H1 (cell line): ENCODE results near the gene BABAM2. TPM values are rescaled to one million over a fixed set of nuclear protein-coding genes. Genes with fewer than 3 reads are reported as not detected.

Experiments
- CTCF ChIA-PET: fragments of 300-600 bp; sonication (Branson Sonifier 250); formaldehyde crosslinking; loops from one replicate; lab custom pipeline; 2021; ENCODE audit not compliant: partially characterized antibody; lab: Charles Lee
- POLR2A ChIA-PET: fragments of 300-600 bp; sonication (Branson Sonifier 250); formaldehyde crosslinking; loops from one replicate; lab custom pipeline; 2021; ENCODE audit warnings: inconsistent platforms; ENCODE audit not compliant: partially characterized antibody; lab: Charles Lee
- DNase-seq, 2 experiments: peaks; one replicate each; pipeline versions ENCODE4 v3.0.0 to v3.0.0-alpha.2; 2010 to 2022; ENCODE audit warnings: low spot score in 2 of 2, low read depth in 1 of 2, mixed read lengths in 1 of 2
- FAIRE-seq: peaks from 2 replicates; lab custom pipeline; 2011; peaks lifted over from hg19 to GRCh38; lab: Jason Lieb, UNC
- H2AFZ ChIP-seq: 2 replicates; pipeline ENCODE4 v1.8.1; 2012; ENCODE audit warnings: low read length, inconsistent platforms
- H2AK5ac ChIP-seq: 2 replicates; pipeline ENCODE4 v1.6.1; 2013; ENCODE audit warnings: low read depth, low read length
- H2BK120ac ChIP-seq: replicated peaks from 2 replicates; pipeline ENCODE3; 2013; ENCODE audit warnings: low read depth, low read length, inconsistent platforms
- H2BK12ac ChIP-seq: 2 replicates; pipeline ENCODE4 v1.6.1; 2013; ENCODE audit warnings: low read depth, low read length
- H2BK15ac ChIP-seq: 2 replicates; pipeline ENCODE4 v1.6.1; 2013; ENCODE audit warnings: low read length
- H2BK20ac ChIP-seq: 2 replicates; pipeline ENCODE4 v1.6.1; 2013; ENCODE audit warnings: low read length
- H2BK5ac ChIP-seq: 2 replicates; pipeline ENCODE4 v1.6.1; 2013; ENCODE audit warnings: low read depth, low read length
- H3K14ac ChIP-seq: 2 replicates; pipeline ENCODE4 v1.6.1; 2013; ENCODE audit warnings: inconsistent platforms; ENCODE audit not compliant: insufficient read length
- H3K18ac ChIP-seq: 2 replicates; pipeline ENCODE4 v1.6.1; 2013; ENCODE audit warnings: low read length; ENCODE audit errors: extremely low read depth
- H3K23ac ChIP-seq: 2 replicates; pipeline ENCODE4 v1.6.1; 2013; ENCODE audit warnings: inconsistent platforms; ENCODE audit not compliant: insufficient read length
- H3K23me2 ChIP-seq: 2 replicates; pipeline ENCODE4 v1.6.1; 2013; ENCODE audit warnings: low read depth, low read length
- H3K27ac ChIP-seq: 2 replicates; pipeline ENCODE4 v1.6.1; 2011; ENCODE audit warnings: low read depth, low read length, inconsistent platforms
- H3K27me3 ChIP-seq, 4 experiments: replicated peaks in 1 of 4; 1 replicate in 1 of 4; 2 replicates in 3 of 4; pipeline versions ENCODE4 v1.6.1 to v1.8.1; 2011 to 2013; ENCODE audit warnings: low read length in 3 of 4, mild to moderate bottlenecking in 3 of 4, inconsistent platforms in 2 of 4, mixed read lengths in 2 of 4, moderate library complexity in 1 of 4; ENCODE audit not compliant: control insufficient read depth in 3 of 4, insufficient read depth in 3 of 4; ENCODE audit errors: extremely low read depth in 1 of 4
- H3K36me3 ChIP-seq, 4 experiments: 2 replicates each; pipeline versions ENCODE4 v1.6.1 to v1.8.1; 2011 to 2013; ENCODE audit warnings: mild to moderate bottlenecking in 4 of 4, low read length in 3 of 4, moderate library complexity in 2 of 4, control low read depth in 1 of 4, inconsistent platforms in 1 of 4; ENCODE audit not compliant: insufficient read depth in 4 of 4, control insufficient read depth in 2 of 4
- H3K4ac ChIP-seq: replicated peaks from 2 replicates; pipeline ENCODE3; 2013; ENCODE audit warnings: low read length, low read depth, mixed read lengths, inconsistent platforms; ENCODE audit not compliant: insufficient read length
- H3K4me1 ChIP-seq, 4 experiments: replicated peaks in 1 of 4; 1 replicate in 1 of 4; 2 replicates in 3 of 4; pipeline versions ENCODE4 v1.6.1 to v1.8.1; 2011 to 2013; ENCODE audit warnings: low read length in 3 of 4, inconsistent platforms in 2 of 4, mixed read lengths in 1 of 4; ENCODE audit not compliant: insufficient read depth in 4 of 4, control insufficient read depth in 3 of 4
- H3K4me2 ChIP-seq, 2 experiments: 2 replicates each; pipeline versions ENCODE4 v1.6.1 to v1.8.1; 2011 to 2013; ENCODE audit warnings: low read depth in 2 of 2, low read length in 2 of 2, control low read depth in 1 of 2, inconsistent platforms in 1 of 2, mild to moderate bottlenecking in 1 of 2; ENCODE audit not compliant: insufficient read depth in 1 of 2
- H3K4me3 ChIP-seq, 4 experiments: fragments of 200-600, 300-600 bp in 1 of 4; sonication (generic), shearing (Covaris generic), sonication (Bioruptor Twin) in 1 of 4; 2 replicates each; pipeline versions ENCODE4 v1.5.1 to v1.8.1; 2011 to 2016; ENCODE audit warnings: low read length in 4 of 4, low read depth in 3 of 4, control low read depth in 2 of 4, inconsistent platforms in 2 of 4, mild to moderate bottlenecking in 2 of 4, mixed read lengths in 1 of 4, moderate library complexity in 1 of 4; ENCODE audit not compliant: insufficient read depth in 2 of 4; ENCODE audit errors: extremely low read depth in 1 of 4
- H3K56ac ChIP-seq: replicated peaks from 2 replicates; pipeline ENCODE3; 2013; ENCODE audit warnings: low read depth, mild to moderate bottlenecking, mixed read lengths, low read length, inconsistent platforms; ENCODE audit not compliant: insufficient read length
- H3K79me1 ChIP-seq: 2 replicates; pipeline ENCODE4 v1.6.1; 2013; ENCODE audit warnings: low read depth, low read length, control low read depth
- H3K79me2 ChIP-seq, 2 experiments: 2 replicates each; pipeline versions ENCODE4 v1.6.1 to v1.8.1; 2012 to 2013; ENCODE audit warnings: low read length in 2 of 2, mild to moderate bottlenecking in 2 of 2, inconsistent platforms in 1 of 2; ENCODE audit not compliant: insufficient read depth in 2 of 2, control insufficient read depth in 1 of 2
- H3K9ac ChIP-seq, 4 experiments: replicated peaks in 1 of 4; 1 replicate in 1 of 4; 2 replicates in 3 of 4; pipeline versions ENCODE4 v1.6.1 to v1.8.1; 2011 to 2013; ENCODE audit warnings: low read depth in 3 of 4, low read length in 3 of 4, control low read depth in 2 of 4, mild to moderate bottlenecking in 2 of 4, moderate library complexity in 2 of 4, inconsistent platforms in 1 of 4; ENCODE audit errors: extremely low read depth in 1 of 4
- H3K9me3 ChIP-seq, 2 experiments: 2 replicates each; pipeline versions ENCODE4 v1.6.1 to v1.8.1; 2012 to 2013; ENCODE audit warnings: mild to moderate bottlenecking in 2 of 2, moderate library complexity in 2 of 2, control low read depth in 1 of 2, inconsistent platforms in 1 of 2, low read depth in 1 of 2, low read length in 1 of 2, mixed read lengths in 1 of 2; ENCODE audit not compliant: insufficient read depth in 2 of 2
- H4K20me1 ChIP-seq, 2 experiments: replicated peaks in 1 of 2; 2 replicates each; pipeline versions ENCODE3 to v1.8.1; 2011 to 2013; ENCODE audit warnings: inconsistent platforms in 2 of 2, low read length in 2 of 2, mild to moderate bottlenecking in 1 of 2; ENCODE audit not compliant: insufficient read depth in 2 of 2, control insufficient read depth in 1 of 2
- H4K5ac ChIP-seq: 2 replicates; pipeline ENCODE4 v1.6.1; 2013; ENCODE audit warnings: low read length, low read depth, mixed read lengths, inconsistent platforms; ENCODE audit not compliant: insufficient read length
- H4K8ac ChIP-seq: 2 replicates; pipeline ENCODE4 v1.8.0; 2013; ENCODE audit warnings: mild to moderate bottlenecking, moderate library complexity, low read length, inconsistent platforms; ENCODE audit not compliant: insufficient read depth; ENCODE audit errors: extremely low read depth
- H4K91ac ChIP-seq: replicated peaks from 2 replicates; pipeline ENCODE3; 2013; ENCODE audit warnings: low read length, mixed read lengths, inconsistent platforms; ENCODE audit not compliant: insufficient read length
- BACH1 ChIP-seq: IDR thresholded peaks from 2 replicates; pipeline ENCODE4 v1.6.1; 2012; ENCODE audit warnings: low read length, improper control_type of control experiment
- CTBP2 ChIP-seq: IDR thresholded peaks from 2 replicates; pipeline ENCODE4 v1.7.0; 2011; ENCODE audit warnings: borderline replicate concordance, mild to moderate bottlenecking, moderate library complexity, mixed read lengths, low read length; ENCODE audit not compliant: insufficient read depth, insufficient read length
- CTCF ChIP-seq, 3 experiments: IDR thresholded peaks; 1 replicate in 2 of 3; 2 replicates in 1 of 3; pipeline versions ENCODE4 v1.5.1 to v1.6.1; 2011; ENCODE audit warnings: low read length in 3 of 3, mild to moderate bottlenecking in 3 of 3, inconsistent platforms in 2 of 3, low read depth in 1 of 3, moderate library complexity in 1 of 3; ENCODE audit not compliant: insufficient read depth in 1 of 3; ENCODE audit errors: control extremely low read depth in 1 of 3
- E2F6 ChIP-seq: IDR thresholded peaks from 2 replicates; pipeline ENCODE4 v1.6.1; 2012; ENCODE audit warnings: inconsistent platforms
- EP300 ChIP-seq, 2 experiments: IDR thresholded peaks; 1 replicate in 1 of 2; 2 replicates in 1 of 2; pipeline ENCODE4 v1.6.1; 2011 to 2012; ENCODE audit warnings: low read depth in 2 of 2, low read length in 2 of 2, mild to moderate bottlenecking in 2 of 2, borderline replicate concordance in 1 of 2, inconsistent platforms in 1 of 2, moderate library complexity in 1 of 2
- MAFK ChIP-seq: IDR thresholded peaks from 2 replicates; pipeline ENCODE4 v1.6.1; 2012; ENCODE audit warnings: low read depth, mild to moderate bottlenecking, improper control_type of control experiment, low read length
- SAP30 ChIP-seq: fragments of 300-600 bp; sonication (generic); IDR thresholded peaks from 2 replicates; pipeline ENCODE4 v1.7.1; 2012; ENCODE audit warnings: low read length, moderate library complexity, mild to moderate bottlenecking, inconsistent platforms; ENCODE audit not compliant: insufficient read depth, insufficient replicate concordance
- SP1 ChIP-seq: IDR thresholded peaks from 2 replicates; pipeline ENCODE4 v1.6.1; 2011; ENCODE audit warnings: low read depth, low read length
- SRF ChIP-seq: IDR thresholded peaks from 2 replicates; pipeline ENCODE4 v1.6.1; 2011; ENCODE audit warnings: mild to moderate bottlenecking, low read depth, low read length, moderate library complexity
- TEAD4 ChIP-seq: IDR thresholded peaks from 2 replicates; pipeline ENCODE4 v1.6.1; 2012; ENCODE audit warnings: low read depth, low read length, inconsistent platforms, mixed read lengths
- YY1 ChIP-seq: IDR thresholded peaks from 2 replicates; pipeline ENCODE4 v1.6.1; 2011; ENCODE audit warnings: low read depth, mild to moderate bottlenecking, low read length
- WGBS, 2 experiments: shearing (Covaris generic) in 1 of 2; methylation state at CpG; one replicate each; pipeline versions ENCODE4 v1.1.6 to v1.1.7; 2013 to 2015; ENCODE audit warnings: low lambda C conversion rate in 2 of 2, mixed read lengths in 2 of 2, inconsistent platforms in 1 of 2, low coverage in 1 of 2, missing lambda C conversion rate in 1 of 2; ENCODE audit not compliant: insufficient replicate concordance in 2 of 2, insufficient coverage in 1 of 2, insufficient read length in 1 of 2; ENCODE audit errors: extremely low coverage in 1 of 2, missing lambda C conversion rate in 1 of 2; 5-methylcytosine and 5-hydroxymethylcytosine counted together
- polyA plus RNA-seq, 7 experiments: library from polyadenylated mRNA; depleted of rRNA in 3 of 7; stranded (reverse) in 5 of 7; unstranded in 2 of 7; fragments of >200 nt in 5 of 7; fragments of 200-250 nt in 2 of 7; gene quantifications; 1 replicate in 5 of 7; 2 replicates in 1 of 7; 4 replicates in 1 of 7; pipeline versions ENCODE4 v1.2.1 to v1.2.3, GENCODE V29; 2011 to 2013; ENCODE audit warnings: missing spikeins in 2 of 7, mixed read lengths in 2 of 7
- total RNA-seq: library from RNA; stranded (reverse); fragmentation: NEBNext Ultra II Directional; extraction: Animal tissue kit (Norgen Biotek cat#: 25700); gene quantifications from 2 replicates; pipeline ENCODE4 v1.2.1, GENCODE V29; 2021

BABAM2 gene
- total and polyA plus RNA-seq, 2 of the 8 experiments (the other 6 are each of a cell fraction or from before 2014, with no cell fraction given): 15.8 to 20.9 TPM

GRCh38 chr2:28093308-28093707 lies 202.8 kb downstream of the BABAM2 start:
- H2BK20ac ChIP-seq: no peak overlapping the region
- H4K91ac ChIP-seq: no peak overlapping the region
- H3K79me2 ChIP-seq: no peaks in the 10 kb centered on the region
- no peak overlapping the region for H3K4ac ChIP-seq
- no peaks in the 10 kb centered on the region for H3K9me3 ChIP-seq
- no peak overlapping the region for H2BK12ac ChIP-seq
- H3K27me3 ChIP-seq: no peaks in the 10 kb centered on the region
- no peak overlapping the region for H2BK15ac ChIP-seq
- H3K4me1 ChIP-seq: no peaks in the 10 kb centered on the region
- H3K4me2 ChIP-seq: no peak overlapping the region
- H3K23ac ChIP-seq: no peak overlapping the region
- CTCF ChIA-PET: interaction anchor here (1.5 kb wide), 1 partner anchor 410 kb away, joined by 4 read pairs; no protein-coding TSS in a partner anchor
- no peaks in the 10 kb centered on the region for H3K79me1 ChIP-seq
- POLR2A ChIA-PET: no interaction called here
- H2AK5ac ChIP-seq: no peak overlapping the region
- no peak overlapping the region for H3K56ac ChIP-seq
- no peak overlapping the region for H3K27ac ChIP-seq
- no peak overlapping the region for H4K8ac ChIP-seq
- H2AFZ ChIP-seq: no peak overlapping the region
- H3K9ac ChIP-seq: no peak overlapping the region
- no peaks in the 10 kb centered on the region for H4K20me1 ChIP-seq
- no peak overlapping the region for H3K18ac ChIP-seq
- H3K23me2 ChIP-seq: no peaks in the 10 kb centered on the region
- H3K14ac ChIP-seq: no peak overlapping the region
- FAIRE-seq (no peak), DNase-seq (no peak)
- no peak overlapping the region for H3K4me3 ChIP-seq
- WGBS, 2 experiments: 97% methylated on average over 4 of the region's 4 CpGs; no CpG with 5 or more reads in 1 of the 2 experiments
- no peak overlapping the region for H2BK120ac ChIP-seq
- no peaks in the 10 kb centered on the region for H3K36me3 ChIP-seq
- no peak overlapping the region for H4K5ac ChIP-seq
- H2BK5ac ChIP-seq: no peak overlapping the region
- TF ChIP-seq CTCF (IDR thresholded peaks at IDR 0.05; ENCODE audit: control extremely low read depth in 1 of 3, insufficient read depth in 1 of 3, low read depth in 1 of 3, low read length in 3 of 3) (no peak), CTBP2 (no peak), SRF (no peak), MAFK (no peak), TEAD4 (no peak), SP1 (no peak), SAP30 (no peak), EP300 (IDR thresholded peaks at IDR 0.05; ENCODE audit: borderline replicate concordance in 1 of 2, low read depth in 2 of 2, low read length in 2 of 2) (no peak), BACH1 (no peak), YY1 (no peak), E2F6 (no peak)
